ENCODE results near the gene MIGA1. TPM values are rescaled to one million over a fixed set of nuclear protein-coding genes. Genes with fewer than 3 reads are reported as not detected.

The MIGA1 gene
- total and polyA plus RNA-seq, 2 of the 13 experiments (the other 11 are each of a cell fraction or from before 2014, with no cell fraction given) = 3.8 to 6.6 TPM

GRCh38 chr1:77759071-77760028, 20.1 kb upstream of the MIGA1 start, which contains the start of gene USP33 (continued):
- TF ChIP-seq, protein P1, sequence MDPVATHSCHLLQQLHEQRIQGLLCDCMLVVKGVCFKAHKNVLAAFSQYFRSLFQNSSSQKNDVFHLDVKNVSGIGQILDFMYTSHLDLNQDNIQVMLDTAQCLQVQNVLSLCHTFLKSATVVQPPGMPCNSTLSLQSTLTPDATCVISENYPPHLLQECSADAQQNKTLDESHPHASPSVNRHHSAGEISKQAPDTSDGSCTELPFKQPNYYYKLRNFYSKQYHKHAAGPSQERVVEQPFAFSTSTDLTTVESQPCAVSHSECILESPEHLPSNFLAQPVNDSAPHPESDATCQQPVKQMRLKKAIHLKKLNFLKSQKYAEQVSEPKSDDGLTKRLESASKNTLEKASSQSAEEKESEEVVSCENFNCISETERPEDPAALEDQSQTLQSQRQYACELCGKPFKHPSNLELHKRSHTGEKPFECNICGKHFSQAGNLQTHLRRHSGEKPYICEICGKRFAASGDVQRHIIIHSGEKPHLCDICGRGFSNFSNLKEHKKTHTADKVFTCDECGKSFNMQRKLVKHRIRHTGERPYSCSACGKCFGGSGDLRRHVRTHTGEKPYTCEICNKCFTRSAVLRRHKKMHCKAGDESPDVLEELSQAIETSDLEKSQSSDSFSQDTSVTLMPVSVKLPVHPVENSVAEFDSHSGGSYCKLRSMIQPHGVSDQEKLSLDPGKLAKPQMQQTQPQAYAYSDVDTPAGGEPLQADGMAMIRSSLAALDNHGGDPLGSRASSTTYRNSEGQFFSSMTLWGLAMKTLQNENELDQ (CRISPR knock-in tag; IDR thresholded peaks at IDR 0.05; ENCODE audit: borderline replicate concordance) = no peak
- TF ChIP-seq FOXP1 (IDR thresholded peaks at IDR 0.05) = no peak
- no peak for TF ChIP-seq FOXP1 (CRISPR knock-in tag; IDR thresholded peaks at IDR 0.05)
- peak; percentile 83; the same call in 1 of the 2 replicates for TF ChIP-seq KAT7 (CRISPR knock-in tag; IDR thresholded peaks at IDR 0.05; ENCODE audit: borderline replicate concordance)
- no peak for TF ChIP-seq JUNB (CRISPR knock-in tag; IDR thresholded peaks at IDR 0.05; ENCODE audit: borderline replicate concordance)
- no peak; the same call in 1 of the 2 replicates for TF ChIP-seq ZSCAN9 (CRISPR knock-in tag; IDR thresholded peaks at IDR 0.05; ENCODE audit: borderline replicate concordance)
- TF ChIP-seq NBN (conservative IDR thresholded peaks at IDR 0.05) = no peak
- TF ChIP-seq ZNF879 (CRISPR knock-in tag; IDR thresholded peaks at IDR 0.05) = no peak
- TF ChIP-seq TCF7L2 (IDR thresholded peaks at IDR 0.05; ENCODE audit: low read depth, low read length) = no peak
- TF ChIP-seq SAP130 (CRISPR knock-in tag; IDR thresholded peaks at IDR 0.05; ENCODE audit: low read depth) = peak; percentile 76
- peak; percentile 25; the same call in 1 of the 2 replicates for TF ChIP-seq ZSCAN20 (CRISPR knock-in tag; IDR thresholded peaks at IDR 0.05; ENCODE audit: borderline replicate concordance)
- TF ChIP-seq ELK4 (CRISPR knock-in tag; IDR thresholded peaks at IDR 0.05; ENCODE audit: borderline replicate concordance) = no peak
- no peak for TF ChIP-seq CCAR2 (optimal IDR thresholded peaks at IDR 0.05; ENCODE audit: low read depth, low read length)
- TF ChIP-seq TBX2 (CRISPR knock-in tag; IDR thresholded peaks at IDR 0.05; ENCODE audit: borderline replicate concordance) = peak; percentile 62; the same call in 1 of the 2 replicates
- TF ChIP-seq NR0B2 (CRISPR knock-in tag; IDR thresholded peaks at IDR 0.05) = no peak
- TF ChIP-seq MIER2 (CRISPR knock-in tag; IDR thresholded peaks at IDR 0.05) = no peak
- no peak for TF ChIP-seq NFRKB (IDR thresholded peaks at IDR 0.05)
- TF ChIP-seq, protein P2, sequence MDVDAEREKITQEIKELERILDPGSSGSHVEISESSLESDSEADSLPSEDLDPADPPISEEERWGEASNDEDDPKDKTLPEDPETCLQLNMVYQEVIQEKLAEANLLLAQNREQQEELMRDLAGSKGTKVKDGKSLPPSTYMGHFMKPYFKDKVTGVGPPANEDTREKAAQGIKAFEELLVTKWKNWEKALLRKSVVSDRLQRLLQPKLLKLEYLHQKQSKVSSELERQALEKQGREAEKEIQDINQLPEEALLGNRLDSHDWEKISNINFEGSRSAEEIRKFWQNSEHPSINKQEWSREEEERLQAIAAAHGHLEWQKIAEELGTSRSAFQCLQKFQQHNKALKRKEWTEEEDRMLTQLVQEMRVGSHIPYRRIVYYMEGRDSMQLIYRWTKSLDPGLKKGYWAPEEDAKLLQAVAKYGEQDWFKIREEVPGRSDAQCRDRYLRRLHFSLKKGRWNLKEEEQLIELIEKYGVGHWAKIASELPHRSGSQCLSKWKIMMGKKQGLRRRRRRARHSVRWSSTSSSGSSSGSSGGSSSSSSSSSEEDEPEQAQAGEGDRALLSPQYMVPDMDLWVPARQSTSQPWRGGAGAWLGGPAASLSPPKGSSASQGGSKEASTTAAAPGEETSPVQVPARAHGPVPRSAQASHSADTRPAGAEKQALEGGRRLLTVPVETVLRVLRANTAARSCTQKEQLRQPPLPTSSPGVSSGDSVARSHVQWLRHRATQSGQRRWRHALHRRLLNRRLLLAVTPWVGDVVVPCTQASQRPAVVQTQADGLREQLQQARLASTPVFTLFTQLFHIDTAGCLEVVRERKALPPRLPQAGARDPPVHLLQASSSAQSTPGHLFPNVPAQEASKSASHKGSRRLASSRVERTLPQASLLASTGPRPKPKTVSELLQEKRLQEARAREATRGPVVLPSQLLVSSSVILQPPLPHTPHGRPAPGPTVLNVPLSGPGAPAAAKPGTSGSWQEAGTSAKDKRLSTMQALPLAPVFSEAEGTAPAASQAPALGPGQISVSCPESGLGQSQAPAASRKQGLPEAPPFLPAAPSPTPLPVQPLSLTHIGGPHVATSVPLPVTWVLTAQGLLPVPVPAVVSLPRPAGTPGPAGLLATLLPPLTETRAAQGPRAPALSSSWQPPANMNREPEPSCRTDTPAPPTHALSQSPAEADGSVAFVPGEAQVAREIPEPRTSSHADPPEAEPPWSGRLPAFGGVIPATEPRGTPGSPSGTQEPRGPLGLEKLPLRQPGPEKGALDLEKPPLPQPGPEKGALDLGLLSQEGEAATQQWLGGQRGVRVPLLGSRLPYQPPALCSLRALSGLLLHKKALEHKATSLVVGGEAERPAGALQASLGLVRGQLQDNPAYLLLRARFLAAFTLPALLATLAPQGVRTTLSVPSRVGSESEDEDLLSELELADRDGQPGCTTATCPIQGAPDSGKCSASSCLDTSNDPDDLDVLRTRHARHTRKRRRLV (CRISPR knock-in tag; IDR thresholded peaks at IDR 0.05) = no peak
- no peak for TF ChIP-seq ZNF550 (CRISPR knock-in tag; IDR thresholded peaks at IDR 0.05; ENCODE audit: borderline replicate concordance)
- peak; percentile 48; the same call in 1 of the 2 replicates for TF ChIP-seq TMF1 (CRISPR knock-in tag; IDR thresholded peaks at IDR 0.05; ENCODE audit: low read depth)

Data from HepG2 (cell line).